Smooth muscle cell of the brain vasculature (primary cell): ENCODE data around the gene IRF2BPL.

ENCODE experiments used
- DNase-seq: peaks from one replicate; pipeline ENCODE4 v3.0.0-alpha.2; 2012; ENCODE audit warnings: low read depth, low spot score

The IRF2BPL gene

DNA sequence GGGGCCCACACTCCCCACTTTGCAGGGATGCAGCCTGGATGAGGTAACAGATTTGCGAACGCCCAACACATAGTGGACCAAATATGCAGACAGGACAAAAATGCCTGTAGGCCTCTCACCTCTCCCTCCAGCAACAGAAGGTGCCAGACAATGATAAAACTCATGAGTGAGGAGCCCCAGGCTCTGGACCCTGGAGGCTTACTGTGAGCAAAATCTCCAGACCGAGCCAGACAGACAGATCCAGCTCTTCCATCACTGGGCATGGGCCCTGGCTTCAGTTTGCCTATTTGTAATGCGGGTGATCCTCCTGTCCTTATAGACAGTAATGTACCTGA is 42.3 kb downstream of the IRF2BPL start:
- DNase-seq, result no peak

DNA sequence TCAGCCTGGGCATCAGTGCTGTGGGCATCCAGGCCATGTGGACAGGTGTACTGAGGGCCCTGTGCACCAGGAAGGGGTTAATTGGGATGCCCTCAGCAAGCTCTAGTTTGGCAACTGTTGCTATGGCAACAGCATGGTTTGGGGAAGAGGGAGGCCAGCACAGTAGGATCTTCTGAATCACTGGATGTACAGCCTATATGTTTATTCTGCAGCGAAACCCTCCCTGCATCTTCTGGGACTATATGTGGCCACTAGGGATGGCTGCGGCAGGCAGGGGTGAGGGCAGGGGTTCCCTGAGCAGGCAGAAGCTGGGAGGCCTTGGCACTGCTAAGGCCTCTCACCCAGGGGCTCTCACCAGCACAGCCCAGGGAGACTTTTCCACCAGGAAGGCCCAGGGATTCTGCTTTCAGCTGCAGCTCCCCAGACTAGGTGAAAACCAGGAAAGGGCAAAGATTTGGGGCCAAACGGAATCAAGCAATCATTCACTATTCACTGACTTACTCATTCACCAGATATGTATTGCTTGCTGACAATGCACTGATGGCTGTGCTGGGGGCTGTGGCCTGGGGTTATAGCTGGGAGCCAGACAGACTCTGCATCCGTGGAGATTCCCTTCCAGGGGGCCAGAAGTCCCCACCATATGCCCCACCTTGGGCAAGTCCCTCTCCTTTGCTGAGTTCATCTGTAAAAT is 42.8 kb downstream of the IRF2BPL start:
- no peak for DNase-seq

DNA sequence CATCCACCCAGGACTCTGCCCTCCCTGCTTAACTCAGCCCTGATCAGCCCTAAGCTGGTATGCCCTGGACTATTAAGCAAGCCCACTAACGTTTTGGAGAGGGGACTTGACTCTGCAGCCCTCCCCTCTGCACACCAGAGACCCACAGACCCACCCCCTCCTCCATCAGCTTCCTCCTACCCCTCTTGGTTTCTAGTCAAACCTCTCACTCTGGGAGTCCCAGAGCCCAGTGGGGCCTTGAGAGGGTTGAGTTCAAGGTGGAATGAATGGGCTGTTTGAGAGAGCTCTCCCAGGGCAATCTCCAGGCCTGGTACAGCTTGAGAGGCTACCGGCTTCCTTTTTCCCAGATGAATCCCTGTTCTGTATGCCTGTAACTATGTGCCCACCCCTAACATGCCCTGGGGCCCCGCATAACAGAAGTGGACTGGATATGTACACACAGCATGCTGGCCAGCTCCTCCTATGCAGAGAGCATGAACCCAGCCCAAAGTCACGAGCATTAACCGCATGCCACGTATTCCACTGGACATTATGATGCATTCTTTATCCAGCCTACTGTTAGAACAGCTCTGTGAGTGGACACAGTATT is 43.6 kb downstream of the IRF2BPL start:
- no peak for DNase-seq

DNA sequence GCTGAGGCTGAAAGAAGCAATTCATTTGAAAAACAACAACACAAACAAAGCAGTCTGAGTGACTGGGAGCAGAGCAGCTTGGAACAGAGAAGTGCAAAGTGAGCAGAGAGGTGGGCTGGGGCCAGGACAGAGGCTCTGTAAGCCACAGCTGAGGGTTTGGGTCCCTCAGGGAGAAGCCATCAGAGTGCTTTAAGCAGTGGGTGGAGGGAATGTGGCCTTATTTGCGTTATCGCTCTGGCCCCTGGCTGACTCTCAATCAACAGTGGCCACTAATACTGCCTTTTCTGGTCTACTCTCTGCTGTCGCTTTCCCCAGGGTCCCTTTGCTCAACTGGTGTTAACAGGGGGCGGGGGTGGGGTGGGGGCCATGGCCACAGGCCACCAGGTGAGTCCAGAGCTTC is 44.2 kb downstream of the IRF2BPL start:
- DNase-seq, result no peak

DNA sequence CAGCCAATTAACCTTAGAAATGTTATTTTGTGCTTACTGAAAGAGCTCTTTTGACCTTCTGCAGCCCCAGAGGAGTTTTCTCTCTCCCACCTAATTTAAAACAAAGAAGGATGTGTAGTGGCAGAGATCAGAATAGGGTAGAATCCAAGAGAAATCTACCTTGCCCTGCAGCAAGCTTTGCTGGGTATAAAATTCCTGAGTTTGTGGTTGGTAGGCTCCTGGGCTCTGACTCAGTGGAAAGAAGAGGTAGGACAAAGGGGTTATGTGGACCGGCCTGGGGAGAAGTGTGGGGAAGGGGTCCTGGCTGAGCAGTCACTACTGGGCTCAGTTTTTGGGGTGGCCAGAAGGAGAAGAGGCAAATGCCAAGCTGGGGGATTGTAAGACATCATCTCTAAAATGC is 46.8 kb downstream of the IRF2BPL start:
- no peak for DNase-seq

DNA sequence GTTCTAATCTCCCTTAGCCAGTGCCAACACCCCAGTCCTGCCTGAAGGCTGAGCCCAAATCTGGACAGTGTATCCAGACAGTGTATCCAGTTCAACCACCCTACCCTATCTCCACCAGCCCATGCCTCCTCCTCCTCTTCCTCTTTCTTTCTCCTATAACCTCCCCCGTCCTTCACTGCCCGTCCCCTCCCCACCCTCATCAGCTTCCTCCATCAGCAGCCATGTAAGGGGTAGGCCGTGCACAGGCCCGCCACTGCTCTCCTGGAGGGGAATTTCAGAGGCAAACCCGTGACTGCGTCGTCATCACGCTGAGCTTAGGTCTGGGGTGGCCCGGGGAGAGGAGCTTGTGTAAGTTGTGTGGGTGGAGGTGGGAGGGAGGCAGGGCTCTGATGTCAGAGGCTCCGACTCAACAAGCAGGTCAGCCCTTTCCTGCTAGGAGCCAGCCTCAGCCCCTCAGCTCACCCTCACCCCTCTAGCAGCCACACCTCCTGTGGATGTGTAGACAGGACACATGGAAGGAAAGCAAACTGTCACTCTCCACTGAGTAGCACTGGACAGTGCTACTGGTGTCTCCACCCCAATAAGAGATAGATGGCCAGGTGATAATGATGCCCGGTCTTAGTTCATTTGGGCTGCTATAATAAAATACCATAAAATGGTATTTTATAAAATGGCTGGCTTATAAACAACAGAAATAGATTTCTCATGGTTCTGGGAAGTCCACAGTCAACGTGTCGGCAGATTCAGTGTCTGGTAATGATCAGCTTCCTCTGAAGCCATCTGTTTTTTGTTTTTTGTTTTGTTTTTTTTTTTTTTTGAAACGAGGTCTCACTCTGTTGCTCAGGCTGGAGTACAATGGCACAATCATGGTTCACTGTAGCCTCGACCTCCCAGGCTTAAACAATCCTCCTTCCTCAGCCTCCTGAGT is 50.5 kb downstream of the IRF2BPL start:
- DNase-seq, result no peak

DNA sequence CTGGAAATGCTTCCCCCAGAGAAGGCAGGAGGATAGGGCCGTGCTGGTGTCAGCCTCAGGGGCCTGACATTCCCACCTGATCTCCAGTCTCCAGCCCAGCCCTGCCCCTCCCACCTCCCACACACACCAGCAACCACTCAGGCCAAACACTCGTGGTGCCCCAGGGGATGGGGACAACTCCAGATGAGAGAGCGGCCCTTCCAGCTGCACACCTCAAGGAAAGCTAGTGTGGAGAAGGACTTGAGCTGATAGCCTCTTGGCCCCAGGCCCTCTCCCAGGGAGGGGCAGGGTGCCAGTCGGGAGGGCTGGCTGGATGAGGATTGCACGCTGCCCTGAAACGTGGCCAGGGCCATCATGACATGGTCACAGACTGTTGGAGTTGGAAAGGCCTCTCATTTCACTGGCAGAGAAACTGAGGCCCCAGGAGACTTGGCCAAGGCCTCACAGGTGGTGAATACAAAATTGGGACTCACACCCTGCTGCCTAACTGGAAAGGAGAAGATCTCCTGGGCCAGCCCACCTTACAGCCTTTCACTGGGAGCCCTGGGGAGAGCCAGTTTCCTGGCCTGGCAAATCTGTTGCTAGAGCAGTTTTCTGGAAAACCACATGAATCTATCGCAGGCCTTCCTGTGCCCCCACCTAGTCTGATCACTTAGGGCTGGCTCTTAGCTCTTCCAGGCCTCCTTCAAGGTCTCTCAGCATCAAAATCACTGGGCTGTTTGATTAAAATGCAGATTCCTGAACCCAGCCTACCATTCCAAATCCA is 52.1 kb downstream of the IRF2BPL start:
- DNase-seq, result no peak

DNA sequence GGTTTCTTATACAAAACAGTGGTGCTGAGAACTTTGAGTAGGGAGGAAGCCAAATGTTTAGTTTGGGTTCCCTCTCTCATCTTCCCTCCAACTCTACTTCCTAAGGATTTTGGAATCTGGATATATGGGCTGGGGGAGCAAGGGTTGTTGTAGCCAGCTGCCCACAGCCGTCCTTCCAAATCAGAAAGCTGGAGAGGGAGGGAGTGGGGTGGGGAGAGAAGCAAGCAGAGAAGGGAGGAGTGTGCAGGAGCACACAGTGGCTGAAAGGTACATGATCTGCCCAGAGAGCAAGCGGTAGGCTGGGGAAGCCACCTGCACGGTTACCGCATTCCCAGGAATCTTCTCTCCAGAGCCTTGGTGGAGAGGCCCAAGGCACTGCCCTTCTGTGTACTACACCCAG is 52.7 kb downstream of the IRF2BPL start:
- no peak for DNase-seq

DNA sequence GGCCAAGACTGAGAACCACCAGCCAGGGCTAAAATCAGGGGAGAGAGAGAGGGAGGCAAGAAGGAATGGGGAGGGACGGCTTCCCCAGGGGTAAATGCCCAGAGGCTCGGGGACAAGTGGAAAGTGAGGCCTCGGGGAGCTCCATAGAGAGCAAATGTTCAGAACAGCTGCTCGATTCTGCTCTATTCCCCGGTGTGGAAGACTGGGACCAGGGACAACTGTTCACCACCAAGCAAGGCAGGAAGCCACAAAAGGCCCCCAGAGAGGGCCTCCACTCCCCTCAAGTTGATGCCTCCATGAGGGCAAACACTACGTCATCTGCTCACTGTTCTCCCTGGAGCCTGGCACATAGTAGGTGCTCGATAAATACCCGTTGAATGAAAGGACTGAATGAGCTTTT is 53.5 kb downstream of the IRF2BPL start:
- no peak for DNase-seq
